Aorta (tissue), 5 donors: ENCODE results near the gene TSSK3. TPM values are rescaled to one million over a fixed set of nuclear protein-coding genes. Genes with fewer than 3 reads are reported as not detected.

Experiments used
- ATAC-seq: fragments of 200-7000 bp; cut with Tn5 transposase; one replicate; pipeline ENCODE4 v1.9.1; 2022; ENCODE audit warnings: moderate library complexity; ENCODE audit not compliant: low FRiP score
- DNase-seq, 2 donors: peaks; one replicate each; pipeline ENCODE4 v3.0.0-alpha.2; 2020
- H3K27ac ChIP-seq, 2 donors: one replicate each; pipeline ENCODE4 v1.5.1; 2013; ENCODE audit warnings: low read length in 2 of 2, mild to moderate bottlenecking in 2 of 2, moderate library complexity in 2 of 2, control low read depth in 1 of 2, inconsistent platforms in 1 of 2, low read depth in 1 of 2
- H3K27me3 ChIP-seq, 2 donors: one replicate each; pipeline ENCODE4 v1.6.1; 2013; ENCODE audit warnings: control low read depth in 1 of 2, low read length in 1 of 2, mild to moderate bottlenecking in 1 of 2, moderate library complexity in 1 of 2; ENCODE audit not compliant: insufficient read depth in 2 of 2, control insufficient read depth in 1 of 2
- H3K36me3 ChIP-seq, 2 donors: one replicate each; pipeline ENCODE4 v1.6.1; 2013; ENCODE audit warnings: control low read depth in 1 of 2, low read length in 1 of 2, mild to moderate bottlenecking in 1 of 2; ENCODE audit not compliant: insufficient read depth in 2 of 2, control insufficient read depth in 1 of 2
- H3K4me1 ChIP-seq, 2 donors: one replicate each; pipeline ENCODE4 v1.6.1; 2013; ENCODE audit warnings: low read length in 2 of 2, control low read depth in 1 of 2, mild to moderate bottlenecking in 1 of 2, moderate library complexity in 1 of 2; ENCODE audit not compliant: insufficient read depth in 2 of 2, control insufficient read depth in 1 of 2
- H3K4me3 ChIP-seq, 2 donors: one replicate each; pipeline ENCODE4 v1.5.1; 2013; ENCODE audit warnings: low read length in 2 of 2, control low read depth in 1 of 2, mild to moderate bottlenecking in 1 of 2
- H3K9me3 ChIP-seq: one replicate; pipeline ENCODE4 v1.6.1; 2013; ENCODE audit warnings: mild to moderate bottlenecking, low read length; ENCODE audit not compliant: control insufficient read depth
- WGBS, 2 donors: extraction: QIAGEN DNeasy Blood & Tissue Kit; methylation state at CpG; one replicate each; pipeline ENCODE4 v1.1.7; 2013; 5-methylcytosine and 5-hydroxymethylcytosine counted together
- intact Hi-C, 2 donors: fragments of 100-400 bp; cut with DNase I; formaldehyde crosslinking; loops; one replicate each; pipeline versions ENCODE4 v1.14.2 to v1.15.0; 2022
- polyA plus RNA-seq, 2 donors: library from polyadenylated mRNA; stranded (reverse); fragments of 200-250 nt; gene quantifications; one replicate each; pipeline ENCODE4 v1.2.3, GENCODE V29; 2013
- total RNA-seq, 2 donors: library from RNA; stranded (reverse); fragmentation: NEBNext Ultra II Directional; extraction: Animal tissue kit (Norgen Biotek cat#: 25700); gene quantifications; one replicate each; pipeline ENCODE4 v1.2.1, GENCODE V29; 2021
- donor health status: healthy with polysubstance abuse.
- donor health status: Bipolar disorder and iron deficiency.
- donor health status: DM: no; HTN: no; CAD: no.
- donor health status: DM: no; HTN: no; CAD: no.
- donor health status: DM: yes; HTN: yes; CAD: no.

Gene TSSK3
- total and polyA plus RNA-seq, 4 donors = 0.41 to 2.2 (median 1.7) TPM; not detected in 1

DNA sequence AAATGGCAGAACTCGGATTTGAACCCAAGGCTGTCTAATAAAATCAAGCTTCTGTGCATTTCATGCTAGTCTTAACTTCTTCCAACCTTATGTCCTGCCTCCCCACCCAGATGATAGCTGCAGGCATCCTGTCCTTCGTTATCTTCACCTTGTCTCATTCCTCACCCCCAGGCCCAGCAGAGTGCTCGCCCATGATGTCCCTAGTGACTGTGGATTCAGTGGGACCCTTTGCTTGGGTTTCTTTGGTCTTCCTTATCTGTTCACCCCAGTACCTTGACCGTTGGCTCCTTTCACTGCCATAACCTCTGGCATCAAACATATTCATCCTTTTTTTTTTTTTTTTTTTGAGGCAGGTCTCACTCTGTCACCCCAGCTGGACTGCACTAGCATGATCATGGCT lies 37.5 kb downstream of the TSSK3 start:
- no peaks in the 10 kb centered on the region for H3K4me1 ChIP-seq
- no peak for DNase-seq
- no peaks in the 10 kb centered on the region for H3K27me3 ChIP-seq
- H3K9me3 ChIP-seq = no peaks in the 10 kb centered on the region
- H3K4me3 ChIP-seq = no peak overlapping the region
- 75 to 80% methylated on average over 4 of the region's 4 CpGs for WGBS, 2 donors
- no peak for ATAC-seq
- no peak overlapping the region for H3K27ac ChIP-seq
- intact Hi-C loops = no loop called here
- H3K36me3 ChIP-seq = no peaks in the 10 kb centered on the region

DNA sequence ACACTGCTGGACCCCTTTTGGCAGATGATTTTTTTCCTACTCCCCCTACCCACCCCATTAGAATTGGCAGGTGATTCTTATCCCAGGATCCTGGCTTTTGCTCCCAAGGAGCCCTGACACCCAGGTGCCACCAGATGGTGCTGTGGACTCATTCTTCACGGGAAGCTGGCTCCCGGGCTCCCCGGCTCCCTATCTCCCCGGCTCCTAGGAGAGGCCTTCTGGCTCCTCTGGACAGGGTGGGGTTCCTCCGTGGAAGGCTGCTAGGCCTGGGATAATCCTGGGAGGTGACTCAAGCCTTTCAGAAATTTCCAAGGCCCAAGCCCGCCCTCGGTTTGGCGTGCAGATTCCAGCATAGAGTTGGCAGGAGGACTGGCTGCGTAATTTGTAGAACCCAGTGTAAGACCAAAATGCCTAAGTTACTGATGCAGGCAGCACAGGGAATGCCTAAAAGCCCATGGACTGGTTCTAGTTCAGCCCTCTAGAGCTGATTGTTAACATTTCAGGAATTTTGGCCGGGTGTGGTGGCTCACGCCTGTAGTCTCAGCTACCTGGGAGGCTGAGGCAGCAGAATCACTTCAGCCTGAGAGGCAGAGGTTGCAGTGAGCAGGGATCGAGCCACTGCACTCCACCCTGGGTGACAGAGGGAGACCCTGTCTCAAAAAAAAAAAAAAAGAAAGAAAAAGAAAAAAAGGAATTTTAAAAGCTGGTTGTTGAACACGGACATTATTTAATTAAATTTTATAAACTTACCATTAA lies 38.7 kb downstream of the TSSK3 start:
- Histone ChIP-seq H3K4me3 (no peak overlapping the region), H3K27me3 (no peaks in the 10 kb centered on the region), H3K27ac (peak overlapping the region in 1 of 2 donors; percentile 75), H3K9me3 (no peaks in the 10 kb centered on the region), H3K36me3 (no peaks in the 10 kb centered on the region), H3K4me1 (no peaks in the 10 kb centered on the region)
- peak; percentile 97 for ATAC-seq
- intact Hi-C loops = loop anchor here in 1 of 2 donors (1.0 kb wide), 1 partner anchor 13 kb away; no protein-coding TSS in a partner anchor
- peak; percentile 94 to 95 for DNase-seq
- WGBS, 2 donors = 26% methylated on average over 13 of the region's 13 CpGs

GRCh38 chr1:32404946-32405345 lies 42.6 kb downstream of the TSSK3 start:
- Histone ChIP-seq H3K4me3 (no peak overlapping the region), H3K36me3 (no peaks in the 10 kb centered on the region), H3K27ac (no peak overlapping the region), H3K9me3 (no peaks in the 10 kb centered on the region), H3K27me3 (no peaks in the 10 kb centered on the region), H3K4me1 (no peaks in the 10 kb centered on the region)
- intact Hi-C loops = no loop called here
- 43 to 47% methylated on average over 2 of the region's 2 CpGs for WGBS, 2 donors
- ATAC-seq (no peak), DNase-seq (no peak)

GRCh38 chr1:32405672-32406467 lies 43.5 kb downstream of the TSSK3 start:
- no peaks in the 10 kb centered on the region for H3K27me3 ChIP-seq

GRCh38 chr1:32406629-32407111 lies 44.3 kb downstream of the TSSK3 start:
- intact Hi-C loops = no loop called here
- WGBS, 2 donors = 93 to 94% methylated on average over 4 of the region's 4 CpGs

More at GRCh38 chr1:32405672-32406467, 43.5 kb downstream of the TSSK3 start:
- WGBS, 2 donors = 83 to 89% methylated on average over 4 of the region's 4 CpGs
- intact Hi-C loops = no loop called here
- Histone ChIP-seq H3K36me3 (no peaks in the 10 kb centered on the region), H3K4me1 (no peaks in the 10 kb centered on the region), H3K4me3 (no peak overlapping the region), H3K9me3 (no peaks in the 10 kb centered on the region), H3K27ac (no peak overlapping the region)
- ATAC-seq = no peak
- DNase-seq = no peak

DNA sequence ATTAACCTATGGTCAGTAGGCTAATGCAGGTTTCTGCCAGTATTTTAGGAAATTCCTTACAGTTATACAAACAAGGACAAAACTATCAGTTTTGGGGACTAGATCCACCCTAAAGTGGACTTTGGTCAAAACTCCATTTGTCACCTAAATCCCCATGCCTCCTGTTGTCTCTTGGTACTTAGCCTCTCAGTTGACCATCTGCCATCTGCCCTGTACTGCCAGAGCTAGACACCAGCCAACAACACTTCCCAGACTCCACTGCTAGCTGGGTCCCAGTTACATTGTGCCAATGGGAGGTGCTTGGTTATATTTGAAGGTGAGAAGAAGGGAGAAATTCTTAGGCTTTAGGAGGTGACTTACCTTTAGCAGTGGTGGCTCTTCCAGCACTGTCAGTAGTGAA lies 48.9 kb downstream of the TSSK3 start:
- Histone ChIP-seq H3K27me3 (no peaks in the 10 kb centered on the region), H3K4me3 (no peak overlapping the region), H3K9me3 (no peaks in the 10 kb centered on the region), H3K27ac (no peak overlapping the region), H3K36me3 (no peaks in the 10 kb centered on the region), H3K4me1 (no peaks in the 10 kb centered on the region)
- DNase-seq (no peak), ATAC-seq (no peak)
- intact Hi-C loops = no loop called here

More at GRCh38 chr1:32406629-32407111, 44.3 kb downstream of the TSSK3 start:
- H3K36me3 ChIP-seq = no peaks in the 10 kb centered on the region
- DNase-seq (no peak), ATAC-seq (no peak)
- no peak overlapping the region for H3K27ac ChIP-seq
- no peak overlapping the region for H3K4me3 ChIP-seq
- H3K9me3 ChIP-seq = no peaks in the 10 kb centered on the region
- no peaks in the 10 kb centered on the region for H3K4me1 ChIP-seq
- H3K27me3 ChIP-seq = no peaks in the 10 kb centered on the region

- Histone ChIP-seq H3K4me1 (no peaks in the 10 kb centered on the region), H3K27ac (no peak overlapping the region), H3K36me3 (no peaks in the 10 kb centered on the region), H3K9me3 (no peaks in the 10 kb centered on the region), H3K27me3 (no peaks in the 10 kb centered on the region), H3K4me3 (no peak overlapping the region)
- WGBS, 2 donors = 60 to 66% methylated on average over 10 of the region's 10 CpGs
- peak; percentile 84 for ATAC-seq
- DNase-seq = peak in 1 of 2 donors; percentile 55
- intact Hi-C loops = loop anchor here in 1 of 2 donors (1.0 kb wide), 1 partner anchor 12 kb away; no protein-coding TSS in a partner anchor
Observed at GRCh38 chr1:32413507-32414185, 51.3 kb downstream of the TSSK3 start.
